Kidney epithelial cell (primary cell): Measurements from ENCODE around the gene PRM3. TPM values are rescaled to one million over a fixed set of nuclear protein-coding genes. Genes with fewer than 3 reads are reported as not detected.

ENCODE experiments used
- DNase-seq: peaks from one replicate; pipeline ENCODE4 v3.0.0-alpha.2; 2010; ENCODE audit warnings: low read depth
- H3K27me3 ChIP-seq: 2 replicates; pipeline ENCODE4 v1.6.0; 2011; ENCODE audit warnings: low read length; ENCODE audit not compliant: control insufficient read depth, insufficient read depth
- H3K36me3 ChIP-seq: 2 replicates; pipeline ENCODE4 v1.5.1; 2011; ENCODE audit warnings: low read length; ENCODE audit not compliant: control insufficient read depth, insufficient read depth
- H3K4me3 ChIP-seq: 2 replicates; pipeline ENCODE4 v1.5.1; 2011; ENCODE audit warnings: low read depth, mild to moderate bottlenecking, control low read depth, low read length
- total RNA-seq: library from RNA; depleted of rRNA; stranded (reverse); fragments of >200 nt; gene quantifications from 2 replicates; pipeline ENCODE4 v1.2.3, GENCODE V29; 2015
- TF ChIP-seq, protein P1 (sequence below): IDR thresholded peaks from 2 replicates; pipeline ENCODE4 v1.5.1; 2011; ENCODE audit warnings: mild to moderate bottlenecking, moderate library complexity, low read length, control low read depth, inconsistent platforms; ENCODE audit not compliant: insufficient read depth, poor library complexity, severe bottlenecking

Gene PRM3
- total RNA-seq, 1 donor from 2014 or later = not detected

DNA sequence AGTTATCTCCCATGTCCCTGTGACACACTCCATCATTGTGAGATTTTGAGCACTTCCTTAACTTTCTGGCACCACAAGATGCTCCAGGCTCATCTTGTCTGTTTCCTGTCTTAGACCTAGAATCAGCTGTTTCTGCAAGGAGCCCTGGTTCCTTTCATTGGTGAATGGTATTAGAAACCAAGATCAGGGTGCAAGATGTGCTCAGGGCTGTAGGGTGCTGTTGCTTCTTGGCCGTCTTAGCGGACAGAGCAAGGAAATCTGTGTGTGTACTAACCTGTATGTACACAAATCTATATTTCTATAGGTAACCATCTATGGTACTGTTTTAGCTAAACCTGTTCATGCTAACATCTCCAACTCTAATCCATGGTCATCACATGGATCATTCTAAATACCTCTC is 15.8 kb upstream of the PRM3 start:
- no peaks in the 10 kb centered on the region for H3K36me3 ChIP-seq
- TF ChIP-seq, protein P1, sequence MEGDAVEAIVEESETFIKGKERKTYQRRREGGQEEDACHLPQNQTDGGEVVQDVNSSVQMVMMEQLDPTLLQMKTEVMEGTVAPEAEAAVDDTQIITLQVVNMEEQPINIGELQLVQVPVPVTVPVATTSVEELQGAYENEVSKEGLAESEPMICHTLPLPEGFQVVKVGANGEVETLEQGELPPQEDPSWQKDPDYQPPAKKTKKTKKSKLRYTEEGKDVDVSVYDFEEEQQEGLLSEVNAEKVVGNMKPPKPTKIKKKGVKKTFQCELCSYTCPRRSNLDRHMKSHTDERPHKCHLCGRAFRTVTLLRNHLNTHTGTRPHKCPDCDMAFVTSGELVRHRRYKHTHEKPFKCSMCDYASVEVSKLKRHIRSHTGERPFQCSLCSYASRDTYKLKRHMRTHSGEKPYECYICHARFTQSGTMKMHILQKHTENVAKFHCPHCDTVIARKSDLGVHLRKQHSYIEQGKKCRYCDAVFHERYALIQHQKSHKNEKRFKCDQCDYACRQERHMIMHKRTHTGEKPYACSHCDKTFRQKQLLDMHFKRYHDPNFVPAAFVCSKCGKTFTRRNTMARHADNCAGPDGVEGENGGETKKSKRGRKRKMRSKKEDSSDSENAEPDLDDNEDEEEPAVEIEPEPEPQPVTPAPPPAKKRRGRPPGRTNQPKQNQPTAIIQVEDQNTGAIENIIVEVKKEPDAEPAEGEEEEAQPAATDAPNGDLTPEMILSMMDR = no peak
- DNase-seq = no peak
- no peak overlapping the region for H3K4me3 ChIP-seq
- no peaks in the 10 kb centered on the region for H3K27me3 ChIP-seq

DNA sequence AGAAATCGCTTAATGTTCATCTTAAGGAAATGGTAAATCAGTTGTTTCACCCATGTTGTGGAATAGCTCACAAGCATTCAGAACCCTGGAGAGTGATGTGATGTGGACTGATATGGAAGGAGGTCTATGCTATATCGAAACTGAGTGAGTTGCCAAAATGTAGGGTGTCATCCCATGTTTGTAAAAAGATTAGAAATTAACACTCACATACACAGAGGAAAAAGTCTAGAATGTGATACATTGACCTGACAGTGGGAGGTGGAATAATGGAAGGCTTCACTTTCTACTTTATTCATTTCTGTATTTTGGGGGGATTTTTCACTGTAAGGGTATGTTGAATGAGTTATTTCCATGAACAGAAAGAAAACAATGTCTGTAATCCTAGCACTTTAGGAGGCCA is 12.4 kb upstream of the PRM3 start:
- Histone ChIP-seq H3K4me3 (no peak overlapping the region), H3K27me3 (no peaks in the 10 kb centered on the region), H3K36me3 (no peaks in the 10 kb centered on the region)
- DNase-seq = no peak
- TF ChIP-seq, protein P1 = no peak

DNA sequence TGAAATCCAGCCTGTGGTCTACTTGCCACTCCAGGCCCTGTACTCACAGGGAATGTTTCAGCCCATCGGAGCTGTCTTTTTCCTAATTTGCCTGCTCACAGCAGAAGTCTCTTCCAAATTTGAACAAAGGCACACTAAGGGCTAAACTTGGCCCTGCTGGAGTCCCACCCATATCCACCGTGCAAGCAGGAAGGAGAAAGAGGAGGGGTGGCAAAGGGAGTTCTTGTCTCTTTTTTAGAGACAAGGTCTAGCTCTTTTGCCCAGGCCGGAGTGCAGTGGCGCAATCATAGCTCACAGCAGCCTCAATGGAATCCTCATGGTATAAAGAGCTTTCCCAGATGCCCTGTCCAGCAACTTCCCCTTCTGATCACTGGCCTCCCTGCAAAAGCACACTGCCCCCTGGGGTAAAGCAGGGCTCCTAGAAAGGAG is 10.4 kb upstream of the PRM3 start:
- no peaks in the 10 kb centered on the region for H3K36me3 ChIP-seq
- H3K27me3 ChIP-seq = no peaks in the 10 kb centered on the region
- no peak overlapping the region for H3K4me3 ChIP-seq
- no peak for DNase-seq
- TF ChIP-seq, protein P1 = no peak

DNA sequence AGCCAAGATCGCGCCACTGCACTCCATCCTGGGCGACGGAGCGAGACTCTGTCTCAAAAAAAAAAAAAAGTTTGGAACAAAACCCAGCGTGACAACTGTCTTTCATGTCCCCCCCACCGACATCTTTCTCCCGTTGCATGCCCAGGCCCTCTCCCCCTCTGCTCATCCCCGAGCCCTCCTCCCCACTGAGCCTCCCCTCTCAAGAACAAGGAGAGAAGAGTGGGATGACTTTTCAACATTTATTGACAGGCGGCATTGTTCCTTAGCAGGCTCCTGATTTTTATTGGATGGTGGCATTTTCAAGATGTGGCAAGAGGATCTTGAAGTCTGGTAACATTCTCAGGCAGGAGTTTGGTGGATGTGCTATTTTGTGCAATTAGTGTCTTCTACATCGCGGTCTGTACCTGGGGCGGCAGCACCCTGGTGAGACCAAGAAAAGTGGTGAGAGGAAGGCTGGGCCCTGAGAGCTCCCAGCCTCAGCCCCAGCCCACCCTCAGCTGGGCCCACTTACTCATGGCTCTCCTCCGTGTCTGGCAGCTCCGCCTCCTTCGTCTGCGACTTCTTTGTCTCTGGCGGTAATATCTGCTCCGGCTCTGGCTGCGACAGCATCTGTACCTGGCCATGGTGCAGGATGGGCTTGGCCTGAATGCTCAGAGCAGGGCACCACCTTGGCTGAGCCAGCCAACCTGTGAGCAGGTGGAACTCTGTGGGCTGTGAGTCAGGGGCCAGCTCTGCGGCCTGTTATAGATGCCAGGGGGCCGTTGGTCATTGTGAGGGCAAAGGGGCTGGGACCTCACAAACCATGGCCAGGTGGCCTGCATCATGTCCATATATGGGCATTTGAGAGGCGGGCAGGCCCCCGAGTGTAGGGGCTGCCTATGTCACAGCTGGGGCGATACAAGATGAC is 7.4 kb upstream of the PRM3 start, which contains the start of gene PRM1:
PRM1 (minus strand) TSS at position 715 of the 907 bp plus-strand sequence; CDS start at position 623, 92 bp downstream.
- H3K36me3 ChIP-seq = no peaks in the 10 kb centered on the region
- TF ChIP-seq, protein P1 = no peak
- DNase-seq = no peak

DNA sequence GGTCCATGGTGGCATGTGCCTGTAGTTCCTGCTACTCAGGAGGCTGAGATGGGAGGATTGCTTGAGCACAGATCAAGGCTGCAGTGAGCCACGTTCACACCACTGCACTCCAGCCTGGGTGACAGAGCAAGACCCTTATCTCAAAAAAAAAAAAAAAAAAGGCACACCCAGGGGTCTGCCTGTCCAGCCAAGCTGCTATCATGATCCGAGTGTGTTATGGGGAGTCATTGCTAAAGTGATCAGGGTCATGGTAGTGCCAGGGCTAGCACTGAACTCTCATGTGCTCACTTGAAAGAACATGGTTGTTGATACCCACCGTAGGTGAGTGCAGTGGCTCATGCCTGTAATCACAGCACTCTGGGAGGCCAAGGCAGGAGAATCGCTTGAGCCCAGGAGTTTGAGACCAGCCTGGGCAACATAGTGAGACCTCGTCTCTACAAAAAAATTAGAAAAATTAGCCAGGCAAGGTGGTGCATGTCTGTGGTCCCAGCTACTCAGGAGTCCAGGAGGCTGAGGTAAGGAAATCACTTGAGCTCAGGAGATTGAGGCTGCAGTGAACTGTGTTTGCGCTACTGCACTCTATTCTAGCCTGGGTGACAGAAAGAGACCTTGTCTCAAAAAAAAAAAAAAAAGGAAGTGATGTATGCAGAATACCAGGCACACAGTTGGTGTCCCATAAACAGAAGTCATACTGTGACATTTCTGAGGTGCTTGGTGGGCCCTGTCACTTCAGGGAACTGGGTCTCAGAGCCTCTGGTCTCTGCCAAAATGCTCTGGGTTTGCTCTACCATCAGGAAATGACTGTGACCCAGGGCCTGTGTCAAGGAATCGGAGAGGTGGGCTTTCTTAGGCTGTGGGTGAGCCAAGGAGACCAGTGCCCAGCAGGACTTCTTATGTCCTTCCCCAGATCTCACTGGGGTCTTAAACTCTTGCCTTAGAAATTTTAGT is 5.5 kb upstream of the PRM3 start:
- no peaks in the 10 kb centered on the region for H3K27me3 ChIP-seq
- no peaks in the 10 kb centered on the region for H3K36me3 ChIP-seq
- no peak overlapping the region for H3K4me3 ChIP-seq
- DNase-seq = no peak
- TF ChIP-seq, protein P1 = no peak

More for the DNA sequence above, 7.4 kb upstream of the PRM3 start, which contains the start of gene PRM1:
- Histone ChIP-seq H3K4me3 (no peak within 1 kb of the TSS), H3K27me3 (no peaks in the 10 kb centered on the region)
